ENCODE data around the gene TBC1D9.

Gene TBC1D9

DNA sequence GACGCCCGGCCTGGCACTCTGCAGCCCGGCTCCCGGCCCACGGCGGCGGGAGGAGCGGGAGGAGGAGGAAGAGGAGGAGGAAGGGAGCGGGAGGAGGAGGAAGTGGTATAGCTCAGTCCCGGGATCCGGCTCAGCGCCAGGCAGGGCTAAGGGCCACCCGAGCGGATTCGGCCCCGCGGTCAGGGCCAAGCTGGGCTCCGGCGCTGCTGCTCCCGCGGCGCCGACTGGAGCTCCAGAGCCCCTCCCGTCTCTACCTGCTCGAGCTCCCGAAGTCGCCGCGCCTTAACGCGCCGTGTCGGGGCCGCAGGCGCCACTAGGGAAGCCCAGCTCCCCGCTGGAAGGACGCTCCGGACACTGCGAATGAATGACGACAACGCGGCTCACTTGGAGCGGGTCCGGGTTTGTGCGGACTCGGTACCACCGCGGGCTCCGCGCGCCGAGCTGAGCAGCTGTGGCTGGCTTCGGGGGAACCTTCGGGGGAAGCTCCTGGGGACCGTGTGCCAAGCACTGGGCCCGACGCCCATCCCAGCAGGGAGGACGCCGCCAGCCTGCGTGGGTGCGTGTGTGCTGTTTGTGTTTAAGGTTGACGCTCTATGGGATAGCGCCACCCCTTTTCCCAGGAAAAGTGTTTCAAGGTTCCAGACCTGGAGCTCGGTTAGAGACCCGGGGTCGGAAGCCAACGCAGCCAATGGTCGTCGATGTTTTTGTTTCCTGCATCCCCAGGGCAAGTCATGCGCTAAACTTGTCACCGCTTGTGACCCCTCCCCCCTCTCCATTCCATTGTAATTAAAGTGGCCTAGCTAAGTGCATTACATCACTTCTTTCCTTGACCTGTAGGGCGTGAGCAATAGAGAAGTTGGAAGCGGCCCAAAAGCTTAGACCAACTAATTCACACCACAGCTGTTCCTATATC lies at the start of gene TBC1D9:
Gene TBC1D9, minus strand, starts transcription at position 67 of the 913 bp plus-strand sequence. CDS start 340 bp downstream, outside the sequence.
- Histone ChIP-seq H3K27me3 (replicated peaks; ENCODE audit: insufficient read depth, low read length) (no peaks in the 10 kb centered on the region), H3K9me3 (replicated peaks; ENCODE audit: insufficient read depth, low read length) (no peaks in the 10 kb centered on the region), H3K4me2 (ENCODE audit: low read depth, low read length) (peak within 1 kb of the TSS; percentile 99), H2AFZ (ENCODE audit: low read length) (peak within 1 kb of the TSS; percentile 92), H3K36me3 (replicated peaks; ENCODE audit: insufficient read depth, low read length) (no peaks in the 10 kb centered on the region), H3K9me2 (replicated peaks; ENCODE audit: insufficient read depth, low read length) (no peaks in the 10 kb centered on the region), H3K27ac (ENCODE audit: low read length) (peak within 1 kb of the TSS; percentile 93), H3K4me1 (ENCODE audit: low read length) (peaks cover 23% of the 10 kb centered on the region), H3K4me3 (ENCODE audit: low read length) (peak within 1 kb of the TSS; percentile 97), H3F3A (ENCODE audit: insufficient read depth, low read length) (peaks cover 8% of the 10 kb centered on the region), H3K9ac (ENCODE audit: low read length) (peak within 1 kb of the TSS; percentile 98), H3K79me2 (ENCODE audit: low read length) (peaks cover 40% of the 10 kb centered on the region), H4K20me1 (ENCODE audit: insufficient read depth, low read length) (no peaks in the 10 kb centered on the region)
- DNase-seq: peak; percentile 82
- TF ChIP-seq EZH2phosphoT487 (IDR thresholded peaks at IDR 0.05; ENCODE audit: low read length): no peak
- no peak for TF ChIP-seq EZH2 (optimal IDR thresholded peaks at IDR 0.05; ENCODE audit: low read depth, low read length)
- TF ChIP-seq CTCF (IDR thresholded peaks at IDR 0.05; ENCODE audit: low read length): no peak

- Histone ChIP-seq H3K4me2 (ENCODE audit: low read depth, low read length) (no peak overlapping the region), H3K4me3 (ENCODE audit: low read length) (no peak overlapping the region), H3K27me3 (replicated peaks; ENCODE audit: insufficient read depth, low read length) (no peaks in the 10 kb centered on the region), H3K79me2 (ENCODE audit: low read length) (no peaks in the 10 kb centered on the region), H4K20me1 (ENCODE audit: insufficient read depth, low read length) (no peaks in the 10 kb centered on the region), H3K27ac (ENCODE audit: low read length) (no peak overlapping the region), H3K9me3 (replicated peaks; ENCODE audit: insufficient read depth, low read length) (no peaks in the 10 kb centered on the region), H3K36me3 (replicated peaks; ENCODE audit: insufficient read depth, low read length) (no peaks in the 10 kb centered on the region), H3K9me2 (replicated peaks; ENCODE audit: insufficient read depth, low read length) (no peaks in the 10 kb centered on the region), H3F3A (ENCODE audit: insufficient read depth, low read length) (peaks cover 12% of the 10 kb centered on the region), H2AFZ (ENCODE audit: low read length) (no peak overlapping the region), H3K9ac (ENCODE audit: low read length) (no peak overlapping the region), H3K4me1 (ENCODE audit: low read length) (peaks cover 23% of the 10 kb centered on the region)
- no peak for DNase-seq
- no peak for TF ChIP-seq EZH2 (optimal IDR thresholded peaks at IDR 0.05; ENCODE audit: low read depth, low read length)
- no peak for TF ChIP-seq CTCF (IDR thresholded peaks at IDR 0.05; ENCODE audit: low read length)
Measured at GRCh38 chr4:140805293-140805692, 49.1 kb upstream of the TBC1D9 start.

GRCh38 chr4:140802591-140802990 lies 46.4 kb upstream of the TBC1D9 start:
- no peak for TF ChIP-seq CTCF (IDR thresholded peaks at IDR 0.05; ENCODE audit: low read length)
- TF ChIP-seq EZH2 (optimal IDR thresholded peaks at IDR 0.05; ENCODE audit: low read depth, low read length): no peak
- no peaks in the 10 kb centered on the region for H3K9me2 ChIP-seq (replicated peaks; ENCODE audit: insufficient read depth, low read length)
- H4K20me1 ChIP-seq (ENCODE audit: insufficient read depth, low read length): no peaks in the 10 kb centered on the region
- no peak for DNase-seq
- no peaks in the 10 kb centered on the region for H3K36me3 ChIP-seq (replicated peaks; ENCODE audit: insufficient read depth, low read length)
- peaks cover 16% of the 10 kb centered on the region for H3K4me1 ChIP-seq (ENCODE audit: low read length)
- no peak overlapping the region for H3K4me3 ChIP-seq (ENCODE audit: low read length)
- H3K4me2 ChIP-seq (ENCODE audit: low read depth, low read length): no peak overlapping the region
- no peaks in the 10 kb centered on the region for H3K27me3 ChIP-seq (replicated peaks; ENCODE audit: insufficient read depth, low read length)
- H3K9me3 ChIP-seq (replicated peaks; ENCODE audit: insufficient read depth, low read length): no peaks in the 10 kb centered on the region
- H3K27ac ChIP-seq (ENCODE audit: low read length): no peak overlapping the region
- H3K9ac ChIP-seq (ENCODE audit: low read length): no peak overlapping the region
- no peaks in the 10 kb centered on the region for H3K79me2 ChIP-seq (ENCODE audit: low read length)
- H2AFZ ChIP-seq (ENCODE audit: low read length): no peak overlapping the region
- peaks cover 3% of the 10 kb centered on the region; the same call in 1 of the 2 replicates for H3F3A ChIP-seq (ENCODE audit: insufficient read depth, low read length)

All from MM.1S (cell line).